Measurements from ENCODE around the gene GALNT10. TPM values are rescaled to one million over a fixed set of nuclear protein-coding genes. Genes with fewer than 3 reads are reported as not detected.

GALNT10 gene
- total and polyA plus RNA-seq, 2 donors (not counting 1 experiment from before 2014, with no cell fraction given), result 18.3 to 35.8 TPM

GRCh38 chr5:154242442-154242841 is 51.9 kb downstream of the GALNT10 start:
- Histone ChIP-seq H4K20me1 (ENCODE audit: control insufficient read depth, extremely low read depth, insufficient read depth, low read length) (no peaks in the 10 kb centered on the region), H3K9ac (ENCODE audit: insufficient read depth, low read length) (no peak overlapping the region), H3K79me2 (ENCODE audit: control insufficient read depth, insufficient read depth, low read length) (no peaks in the 10 kb centered on the region), H3K4me2 (ENCODE audit: extremely low read depth, insufficient read depth, low read length) (no peak overlapping the region), H3K27me3 (ENCODE audit: control insufficient read depth, insufficient read depth, low read length) (no peaks in the 10 kb centered on the region), H3K4me3 (replicated peaks in 1 of 4; ENCODE audit: control extremely low read depth in 1 of 4, insufficient read depth in 1 of 4, low read depth in 3 of 4, low read length in 4 of 4) (no peak overlapping the region), H3K9me3 (ENCODE audit: control insufficient read depth, insufficient read depth, low read depth, low read length) (no peaks in the 10 kb centered on the region), H3K27ac (ENCODE audit: insufficient read depth, low read length) (no peak overlapping the region), H3K36me3 (ENCODE audit: control insufficient read depth, insufficient read depth, low read length) (no peaks in the 10 kb centered on the region), H3K4me1 (ENCODE audit: control insufficient read depth, extremely low read depth, insufficient read depth, low read length) (peaks cover 3% of the 10 kb centered on the region), H2AFZ (ENCODE audit: low read length) (no peak overlapping the region)
- TF ChIP-seq, protein P1, sequence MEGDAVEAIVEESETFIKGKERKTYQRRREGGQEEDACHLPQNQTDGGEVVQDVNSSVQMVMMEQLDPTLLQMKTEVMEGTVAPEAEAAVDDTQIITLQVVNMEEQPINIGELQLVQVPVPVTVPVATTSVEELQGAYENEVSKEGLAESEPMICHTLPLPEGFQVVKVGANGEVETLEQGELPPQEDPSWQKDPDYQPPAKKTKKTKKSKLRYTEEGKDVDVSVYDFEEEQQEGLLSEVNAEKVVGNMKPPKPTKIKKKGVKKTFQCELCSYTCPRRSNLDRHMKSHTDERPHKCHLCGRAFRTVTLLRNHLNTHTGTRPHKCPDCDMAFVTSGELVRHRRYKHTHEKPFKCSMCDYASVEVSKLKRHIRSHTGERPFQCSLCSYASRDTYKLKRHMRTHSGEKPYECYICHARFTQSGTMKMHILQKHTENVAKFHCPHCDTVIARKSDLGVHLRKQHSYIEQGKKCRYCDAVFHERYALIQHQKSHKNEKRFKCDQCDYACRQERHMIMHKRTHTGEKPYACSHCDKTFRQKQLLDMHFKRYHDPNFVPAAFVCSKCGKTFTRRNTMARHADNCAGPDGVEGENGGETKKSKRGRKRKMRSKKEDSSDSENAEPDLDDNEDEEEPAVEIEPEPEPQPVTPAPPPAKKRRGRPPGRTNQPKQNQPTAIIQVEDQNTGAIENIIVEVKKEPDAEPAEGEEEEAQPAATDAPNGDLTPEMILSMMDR (conservative IDR thresholded peaks at IDR 0.05 in 1 of 2, IDR thresholded peaks at IDR 0.05 in 1 of 2; ENCODE audit: low read depth in 1 of 2, low read length in 2 of 2), result no peak
- TF ChIP-seq EZH2 (IDR thresholded peaks at IDR 0.05; ENCODE audit: low read length, missing control alignments), result no peak
- DNase-seq (ENCODE audit: low read depth in 2 of 2), result no peak

GRCh38 chr5:154242964-154243376 is 52.4 kb downstream of the GALNT10 start:
- no peak for DNase-seq (ENCODE audit: low read depth in 2 of 2)
- H3K27me3 ChIP-seq (ENCODE audit: control insufficient read depth, insufficient read depth, low read length), result no peaks in the 10 kb centered on the region
- no peak overlapping the region for H2AFZ ChIP-seq (ENCODE audit: low read length)
- no peak overlapping the region for H3K4me3 ChIP-seq (replicated peaks in 1 of 4; ENCODE audit: control extremely low read depth in 1 of 4, insufficient read depth in 1 of 4, low read depth in 3 of 4, low read length in 4 of 4)
- no peak overlapping the region for H3K9ac ChIP-seq (ENCODE audit: insufficient read depth, low read length)
- no peaks in the 10 kb centered on the region for H3K9me3 ChIP-seq (ENCODE audit: control insufficient read depth, insufficient read depth, low read depth, low read length)
- H3K36me3 ChIP-seq (ENCODE audit: control insufficient read depth, insufficient read depth, low read length), result no peaks in the 10 kb centered on the region
- H4K20me1 ChIP-seq (ENCODE audit: control insufficient read depth, extremely low read depth, insufficient read depth, low read length), result no peaks in the 10 kb centered on the region
- H3K4me1 ChIP-seq (ENCODE audit: control insufficient read depth, extremely low read depth, insufficient read depth, low read length), result peaks cover 3% of the 10 kb centered on the region
- H3K4me2 ChIP-seq (ENCODE audit: extremely low read depth, insufficient read depth, low read length), result no peak overlapping the region
- no peak for TF ChIP-seq EZH2 (IDR thresholded peaks at IDR 0.05; ENCODE audit: low read length, missing control alignments)
- TF ChIP-seq, protein P1 (conservative IDR thresholded peaks at IDR 0.05 in 1 of 2, IDR thresholded peaks at IDR 0.05 in 1 of 2; ENCODE audit: low read depth in 1 of 2, low read length in 2 of 2), result no peak
- H3K79me2 ChIP-seq (ENCODE audit: control insufficient read depth, insufficient read depth, low read length), result no peaks in the 10 kb centered on the region
- H3K27ac ChIP-seq (ENCODE audit: insufficient read depth, low read length), result no peak overlapping the region

GRCh38 chr5:154243736-154244135 is 53.2 kb downstream of the GALNT10 start:
- H2AFZ ChIP-seq (ENCODE audit: low read length), result no peak overlapping the region
- H4K20me1 ChIP-seq (ENCODE audit: control insufficient read depth, extremely low read depth, insufficient read depth, low read length), result no peaks in the 10 kb centered on the region
- TF ChIP-seq, protein P1 (conservative IDR thresholded peaks at IDR 0.05 in 1 of 2, IDR thresholded peaks at IDR 0.05 in 1 of 2; ENCODE audit: low read depth in 1 of 2, low read length in 2 of 2), result no peak
- no peak for TF ChIP-seq EZH2 (IDR thresholded peaks at IDR 0.05; ENCODE audit: low read length, missing control alignments)
- H3K36me3 ChIP-seq (ENCODE audit: control insufficient read depth, insufficient read depth, low read length), result no peaks in the 10 kb centered on the region
- no peaks in the 10 kb centered on the region for H3K79me2 ChIP-seq (ENCODE audit: control insufficient read depth, insufficient read depth, low read length)
- no peak overlapping the region for H3K4me3 ChIP-seq (replicated peaks in 1 of 4; ENCODE audit: control extremely low read depth in 1 of 4, insufficient read depth in 1 of 4, low read depth in 3 of 4, low read length in 4 of 4)
- peaks cover 3% of the 10 kb centered on the region for H3K4me1 ChIP-seq (ENCODE audit: control insufficient read depth, extremely low read depth, insufficient read depth, low read length)
- DNase-seq (ENCODE audit: low read depth in 2 of 2), result peak; percentile 46 to 79
- H3K4me2 ChIP-seq (ENCODE audit: extremely low read depth, insufficient read depth, low read length), result no peak overlapping the region
- H3K9ac ChIP-seq (ENCODE audit: insufficient read depth, low read length), result no peak overlapping the region
- H3K9me3 ChIP-seq (ENCODE audit: control insufficient read depth, insufficient read depth, low read depth, low read length), result no peaks in the 10 kb centered on the region
- H3K27me3 ChIP-seq (ENCODE audit: control insufficient read depth, insufficient read depth, low read length), result no peaks in the 10 kb centered on the region
- no peak overlapping the region for H3K27ac ChIP-seq (ENCODE audit: insufficient read depth, low read length)

Data from fibroblast of lung (primary cell).